H1 (cell line): ENCODE results near the gene ARHGAP23. TPM values are rescaled to one million over a fixed set of nuclear protein-coding genes. Genes with fewer than 3 reads are reported as not detected.

Source experiments
- ATF3 ChIP-seq: IDR thresholded peaks from 2 replicates; pipeline ENCODE4 v1.6.1; 2011; ENCODE audit warnings: low read depth, mild to moderate bottlenecking, low read length; ENCODE audit not compliant: insufficient read depth
- BRCA1 ChIP-seq: IDR thresholded peaks from 2 replicates; pipeline ENCODE4 v1.6.1; 2012; ENCODE audit warnings: low read depth, low read length, improper control_type of control experiment
- CHD1 ChIP-seq: IDR thresholded peaks from 2 replicates; pipeline ENCODE4 v1.6.1; 2012; ENCODE audit warnings: low read depth, low read length, improper control_type of control experiment
- CHD2 ChIP-seq: IDR thresholded peaks from 2 replicates; pipeline ENCODE4 v1.6.1; 2012; ENCODE audit warnings: low read length, improper control_type of control experiment
- EGR1 ChIP-seq: IDR thresholded peaks from 2 replicates; pipeline ENCODE4 v1.6.1; 2011; ENCODE audit warnings: low read depth, low read length, borderline replicate concordance
- HDAC2 ChIP-seq, 2 experiments: fragments of 300-600 bp in 1 of 2; sonication (generic) in 1 of 2; IDR thresholded peaks; 2 replicates each; pipeline ENCODE4 v1.6.1; 2011 to 2012; ENCODE audit warnings: low read depth in 2 of 2, low read length in 2 of 2, mild to moderate bottlenecking in 2 of 2, moderate library complexity in 2 of 2, borderline replicate concordance in 1 of 2, inconsistent platforms in 1 of 2
- JUND ChIP-seq: IDR thresholded peaks from 2 replicates; pipeline ENCODE4 v1.6.1; 2011; ENCODE audit warnings: mild to moderate bottlenecking, improper control_type of control experiment, low read length
- KDM5A ChIP-seq: fragments of 200-600 bp; IDR thresholded peaks from 2 replicates; pipeline ENCODE4 v1.7.1; 2012; ENCODE audit warnings: mild to moderate bottlenecking, low read length, inconsistent platforms, mixed read lengths
- MAFK ChIP-seq: IDR thresholded peaks from 2 replicates; pipeline ENCODE4 v1.6.1; 2012; ENCODE audit warnings: low read depth, mild to moderate bottlenecking, improper control_type of control experiment, low read length
- MAX ChIP-seq: IDR thresholded peaks from 2 replicates; pipeline ENCODE4 v1.6.1; 2012; ENCODE audit warnings: inconsistent platforms
- RAD21 ChIP-seq, 2 experiments: IDR thresholded peaks in 1 of 2; conservative IDR thresholded peaks in 1 of 2; 2 replicates each; pipeline ENCODE4 v1.6.1; 2011; ENCODE audit warnings: low read depth in 2 of 2, low read length in 2 of 2, improper control_type of control experiment in 1 of 2, inconsistent platforms in 1 of 2, mild to moderate bottlenecking in 1 of 2, moderate library complexity in 1 of 2
- RFX5 ChIP-seq: IDR thresholded peaks from 2 replicates; pipeline ENCODE4 v1.6.1; 2011; ENCODE audit warnings: low read depth, low read length, improper control_type of control experiment, borderline replicate concordance
- RNF2 ChIP-seq: fragments of 200-900, 300-1000 bp; sonication (generic); IDR thresholded peaks from 2 replicates; pipeline ENCODE4 v1.7.1; 2016; ENCODE audit warnings: borderline replicate concordance, low read depth, mild to moderate bottlenecking, antibody characterized with exemption, low read length; ENCODE audit not compliant: poor library complexity, severe bottlenecking; ENCODE audit errors: missing control alignments
- RXRA ChIP-seq: IDR thresholded peaks from 2 replicates; pipeline ENCODE4 v1.6.1; 2011; ENCODE audit warnings: low read depth, mild to moderate bottlenecking, low read length, moderate library complexity; ENCODE audit not compliant: insufficient read depth
- SAP30 ChIP-seq: fragments of 300-600 bp; sonication (generic); IDR thresholded peaks from 2 replicates; pipeline ENCODE4 v1.7.1; 2012; ENCODE audit warnings: low read length, moderate library complexity, mild to moderate bottlenecking, inconsistent platforms; ENCODE audit not compliant: insufficient read depth, insufficient replicate concordance
- SIRT6 ChIP-seq: IDR thresholded peaks from one replicate; pipeline ENCODE4 v1.7.1; 2012; ENCODE audit warnings: low read length, inconsistent platforms
- SIX5 ChIP-seq: IDR thresholded peaks from 2 replicates; pipeline ENCODE4 v1.6.1; 2011; ENCODE audit warnings: mild to moderate bottlenecking, low read depth, low read length
- SP1 ChIP-seq: IDR thresholded peaks from 2 replicates; pipeline ENCODE4 v1.6.1; 2011; ENCODE audit warnings: low read depth, low read length
- SP4 ChIP-seq: IDR thresholded peaks from 2 replicates; pipeline ENCODE4 v1.6.1; 2012; ENCODE audit warnings: low read length, inconsistent platforms
- SRF ChIP-seq: IDR thresholded peaks from 2 replicates; pipeline ENCODE4 v1.6.1; 2011; ENCODE audit warnings: mild to moderate bottlenecking, low read depth, low read length, moderate library complexity
- TAF7 ChIP-seq: optimal IDR thresholded peaks from 2 replicates; pipeline ENCODE3; 2011; ENCODE audit warnings: low read depth, mild to moderate bottlenecking, inconsistent platforms, low read length, moderate library complexity, borderline replicate concordance
- USF2 ChIP-seq: IDR thresholded peaks from 2 replicates; pipeline ENCODE4 v1.6.1; 2011; ENCODE audit warnings: low read length, improper control_type of control experiment
- polyA plus RNA-seq, 7 experiments: library from polyadenylated mRNA; depleted of rRNA in 3 of 7; stranded (reverse) in 5 of 7; unstranded in 2 of 7; fragments of >200 nt in 5 of 7; fragments of 200-250 nt in 2 of 7; gene quantifications; 1 replicate in 5 of 7; 2 replicates in 1 of 7; 4 replicates in 1 of 7; pipeline versions ENCODE4 v1.2.1 to v1.2.3, GENCODE V29; 2011 to 2013; ENCODE audit warnings: missing spikeins in 2 of 7, mixed read lengths in 2 of 7
- total RNA-seq: library from RNA; stranded (reverse); fragmentation: NEBNext Ultra II Directional; extraction: Animal tissue kit (Norgen Biotek cat#: 25700); gene quantifications from 2 replicates; pipeline ENCODE4 v1.2.1, GENCODE V29; 2021

Gene ARHGAP23
- total and polyA plus RNA-seq, 2 of the 8 experiments (the other 6 are each of a cell fraction or from before 2014, with no cell fraction given) = 16.3 to 107 TPM

- TF ChIP-seq RXRA (0 out of 2 replicates have a peak, but pooled peaks have one; percentile 11), TAF7 (no peak), MAFK (no peak), SAP30 (no peak), JUND (peak; percentile 62), RFX5 (no peak), RAD21 (IDR thresholded peaks at IDR 0.05 in 1 of 2, conservative IDR thresholded peaks at IDR 0.05 in 1 of 2; ENCODE audit: low read depth in 2 of 2, low read length in 2 of 2) (peak; percentile 75 to 80), MAX (0 out of 2 replicates have a peak, but pooled peaks have one; percentile 42), SP1 (peak; percentile 21; the same call in 1 of the 2 replicates), SIX5 (no peak), EGR1 (no peak), HDAC2 (IDR thresholded peaks at IDR 0.05; ENCODE audit: borderline replicate concordance in 1 of 2, low read depth in 2 of 2, low read length in 2 of 2) (no peak), ATF3 (peak; percentile 64; the same call in 1 of the 2 replicates), CHD2 (no peak), SIRT6 (no peak), SP4 (no peak), BRCA1 (no peak), SRF (no peak), USF2 (no peak), CHD1 (no peak), RNF2 (no peak), KDM5A (no peak)
These were observed 80.9 kb downstream of the ARHGAP23 start (continued) for GRCh38 chr17:38508954-38509771.
